ENCODE measurements around the gene CHD2.

The CHD2 gene

DNA sequence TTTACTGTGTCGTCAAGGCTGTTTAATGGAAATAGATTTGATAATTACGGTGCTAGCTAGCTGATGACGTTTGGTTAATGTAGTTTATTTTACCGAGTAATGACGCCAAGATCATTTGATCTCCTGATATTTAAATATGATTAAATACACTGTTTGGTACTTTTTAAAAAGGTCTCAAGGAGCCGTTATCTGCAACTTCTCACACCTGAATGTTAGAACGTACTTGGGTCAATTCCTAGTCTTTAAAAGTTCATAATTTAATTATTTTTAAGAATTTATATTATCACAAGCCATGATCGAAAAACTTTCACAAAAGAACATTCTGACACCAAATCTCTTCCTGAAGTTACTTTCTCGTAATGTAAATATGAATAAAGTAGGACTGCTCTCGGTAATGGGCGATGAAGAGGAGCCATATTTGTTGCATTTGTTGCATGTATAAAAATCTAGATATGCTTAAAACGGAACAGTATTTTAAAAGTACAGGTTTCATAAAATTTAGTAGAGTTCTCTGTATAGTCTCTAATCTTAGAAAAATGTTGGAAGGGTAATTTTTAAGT, 16.2 kb upstream of the CHD2 start:
- Histone ChIP-seq H3K36me3 (ENCODE audit: insufficient read depth) (peaks cover 37% of the 10 kb centered on the region), H3K4me1 (ENCODE audit: low read depth, poor library complexity, severe bottlenecking) (peaks cover 57% of the 10 kb centered on the region), H3K4me3 (IDR thresholded peaks at IDR 0.05; ENCODE audit: insufficient read depth, low read depth, low read length) (no peak overlapping the region), H3K79me2 (ENCODE audit: insufficient read depth, low read depth) (peaks cover 60% of the 10 kb centered on the region), H3K27ac (peak overlapping the region; percentile 95), H3K4me2 (peak overlapping the region; percentile 88), H3K27me3 (ENCODE audit: insufficient read depth, low read depth) (no peaks in the 10 kb centered on the region), H4K20me1 (ENCODE audit: insufficient read depth) (peaks cover 15% of the 10 kb centered on the region), H2AFZ (ENCODE audit: low read depth) (no peak overlapping the region), H3K9ac (peak overlapping the region; percentile 98)
- TF ChIP-seq, protein P1, sequence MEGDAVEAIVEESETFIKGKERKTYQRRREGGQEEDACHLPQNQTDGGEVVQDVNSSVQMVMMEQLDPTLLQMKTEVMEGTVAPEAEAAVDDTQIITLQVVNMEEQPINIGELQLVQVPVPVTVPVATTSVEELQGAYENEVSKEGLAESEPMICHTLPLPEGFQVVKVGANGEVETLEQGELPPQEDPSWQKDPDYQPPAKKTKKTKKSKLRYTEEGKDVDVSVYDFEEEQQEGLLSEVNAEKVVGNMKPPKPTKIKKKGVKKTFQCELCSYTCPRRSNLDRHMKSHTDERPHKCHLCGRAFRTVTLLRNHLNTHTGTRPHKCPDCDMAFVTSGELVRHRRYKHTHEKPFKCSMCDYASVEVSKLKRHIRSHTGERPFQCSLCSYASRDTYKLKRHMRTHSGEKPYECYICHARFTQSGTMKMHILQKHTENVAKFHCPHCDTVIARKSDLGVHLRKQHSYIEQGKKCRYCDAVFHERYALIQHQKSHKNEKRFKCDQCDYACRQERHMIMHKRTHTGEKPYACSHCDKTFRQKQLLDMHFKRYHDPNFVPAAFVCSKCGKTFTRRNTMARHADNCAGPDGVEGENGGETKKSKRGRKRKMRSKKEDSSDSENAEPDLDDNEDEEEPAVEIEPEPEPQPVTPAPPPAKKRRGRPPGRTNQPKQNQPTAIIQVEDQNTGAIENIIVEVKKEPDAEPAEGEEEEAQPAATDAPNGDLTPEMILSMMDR (conservative IDR thresholded peaks at IDR 0.05; ENCODE audit: low read depth, low read length): no peak

DNA sequence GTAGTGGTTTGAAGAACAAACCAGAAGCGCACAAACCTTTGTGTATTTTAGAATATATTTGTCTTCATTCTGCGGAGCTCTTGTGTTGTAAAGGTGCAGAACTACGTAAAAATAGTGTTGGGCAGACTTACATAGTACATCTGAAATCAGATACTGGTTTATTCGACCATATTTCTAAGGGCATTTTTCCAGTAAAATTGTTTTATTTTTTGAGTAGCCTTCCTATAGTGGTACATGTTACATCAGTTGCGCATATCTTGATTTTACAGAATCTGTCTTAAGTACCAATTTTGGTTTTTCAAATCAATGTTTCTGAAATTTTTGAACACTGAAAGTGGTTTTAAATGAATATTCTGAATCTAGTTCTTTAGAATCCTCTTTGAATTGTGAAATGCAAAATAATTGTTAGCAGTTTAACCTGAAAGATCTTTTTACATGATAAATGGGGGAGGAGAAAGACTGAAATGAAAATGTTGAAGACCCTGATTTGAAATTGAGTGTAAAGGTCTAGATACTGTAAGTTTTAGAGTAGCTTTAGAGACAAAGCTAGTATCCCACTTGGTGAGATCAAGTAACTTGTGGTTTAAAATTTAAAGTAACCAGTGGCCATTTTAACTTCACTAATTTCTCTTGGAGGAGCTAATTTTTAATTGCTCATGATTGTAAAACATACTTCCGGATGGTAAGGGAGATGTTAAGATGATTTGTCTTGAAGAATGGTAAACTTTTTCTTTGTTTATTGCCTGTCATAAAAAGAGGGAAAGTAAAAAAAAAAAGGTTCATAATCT, 15.5 kb upstream of the CHD2 start:
- Histone ChIP-seq H3K4me1 (ENCODE audit: low read depth, poor library complexity, severe bottlenecking) (peaks cover 57% of the 10 kb centered on the region), H3K36me3 (ENCODE audit: insufficient read depth) (peaks cover 41% of the 10 kb centered on the region), H2AFZ (ENCODE audit: low read depth) (no peak overlapping the region), H3K27me3 (ENCODE audit: insufficient read depth, low read depth) (no peaks in the 10 kb centered on the region), H3K9ac (peak overlapping the region; percentile 98), H3K4me2 (peak overlapping the region; percentile 88), H3K27ac (peak overlapping the region; percentile 95), H3K4me3 (IDR thresholded peaks at IDR 0.05; ENCODE audit: insufficient read depth, low read depth, low read length) (no peak overlapping the region), H3K79me2 (ENCODE audit: insufficient read depth, low read depth) (peaks cover 67% of the 10 kb centered on the region), H4K20me1 (ENCODE audit: insufficient read depth) (peaks cover 15% of the 10 kb centered on the region)
- TF ChIP-seq, protein P1 (conservative IDR thresholded peaks at IDR 0.05; ENCODE audit: low read depth, low read length): no peak

DNA sequence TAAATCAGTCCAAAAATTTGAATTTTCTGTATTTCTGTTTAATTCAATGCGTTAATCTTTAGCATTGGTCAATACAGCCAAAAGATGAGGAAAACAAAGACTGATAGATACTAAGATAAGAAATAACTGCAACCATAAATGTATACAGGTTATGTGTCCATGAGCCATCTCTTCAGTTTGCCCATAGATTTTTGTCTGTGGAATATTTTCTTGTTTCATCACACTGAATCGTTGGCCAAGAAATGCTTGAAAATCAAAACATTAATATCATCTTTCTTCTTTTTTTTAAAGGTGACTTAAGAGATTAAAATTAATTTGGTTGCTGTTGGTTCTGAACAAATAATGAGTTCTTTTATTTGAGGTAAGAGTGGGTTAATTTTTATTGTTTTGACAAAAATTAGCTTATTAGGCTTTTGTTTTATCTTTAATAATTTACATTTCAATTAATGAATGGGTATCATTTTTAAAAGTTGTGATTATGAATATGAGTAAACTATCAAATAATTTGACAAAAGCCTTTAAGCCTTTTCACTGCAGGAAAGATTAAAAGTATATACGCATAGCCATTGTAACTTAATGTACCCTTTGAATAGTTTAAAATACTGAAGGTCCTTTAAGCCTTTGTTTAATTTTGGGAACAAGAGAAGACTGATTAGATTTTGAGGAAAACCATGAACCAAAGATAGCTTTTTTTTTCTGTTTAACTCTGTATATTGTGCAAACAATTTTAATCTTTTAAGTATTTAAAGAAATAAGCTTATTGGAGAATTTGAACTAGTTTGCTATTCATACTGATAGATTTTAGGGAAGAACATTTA, 14.7 kb upstream of the CHD2 start:
- Histone ChIP-seq H3K36me3 (ENCODE audit: insufficient read depth) (peaks cover 42% of the 10 kb centered on the region), H4K20me1 (ENCODE audit: insufficient read depth) (peaks cover 15% of the 10 kb centered on the region), H3K27me3 (ENCODE audit: insufficient read depth, low read depth) (no peaks in the 10 kb centered on the region), H3K4me1 (ENCODE audit: low read depth, poor library complexity, severe bottlenecking) (peaks cover 56% of the 10 kb centered on the region), H3K79me2 (ENCODE audit: insufficient read depth, low read depth) (peaks cover 75% of the 10 kb centered on the region), H3K4me2 (peak overlapping the region; percentile 88), H3K27ac (peak overlapping the region; percentile 95), H3K4me3 (IDR thresholded peaks at IDR 0.05; ENCODE audit: insufficient read depth, low read depth, low read length) (no peak overlapping the region), H2AFZ (ENCODE audit: low read depth) (no peak overlapping the region), H3K9ac (peak overlapping the region; percentile 98)
- TF ChIP-seq, protein P1 (conservative IDR thresholded peaks at IDR 0.05; ENCODE audit: low read depth, low read length): no peak

DNA sequence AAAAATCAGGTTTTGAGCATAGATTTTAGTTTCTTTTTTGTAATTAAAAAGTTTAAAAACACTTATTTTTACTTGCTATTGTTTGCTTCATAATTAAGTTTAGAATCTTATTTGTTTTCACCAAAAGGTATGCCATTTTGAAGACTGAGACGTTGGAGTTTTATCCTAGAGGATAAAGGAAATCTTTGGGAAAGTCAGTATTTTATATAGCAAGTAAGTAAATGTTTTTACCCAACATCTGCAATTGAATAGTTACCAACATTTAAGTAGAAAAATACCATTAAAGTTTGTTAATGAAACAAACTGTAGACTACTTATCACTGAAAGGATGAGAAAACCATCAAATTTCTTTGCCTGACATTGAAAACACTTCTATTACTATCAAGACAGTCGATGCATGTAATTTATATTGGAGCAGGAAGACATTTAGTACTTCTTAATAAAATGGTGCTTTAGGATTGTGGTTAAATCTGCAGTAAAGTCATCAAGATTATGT, 14.0 kb upstream of the CHD2 start:
- Histone ChIP-seq H3K4me3 (IDR thresholded peaks at IDR 0.05; ENCODE audit: insufficient read depth, low read depth, low read length) (no peak overlapping the region), H3K27me3 (ENCODE audit: insufficient read depth, low read depth) (no peaks in the 10 kb centered on the region), H3K4me2 (peak overlapping the region; percentile 88), H3K36me3 (ENCODE audit: insufficient read depth) (peaks cover 46% of the 10 kb centered on the region), H3K79me2 (ENCODE audit: insufficient read depth, low read depth) (peaks cover 82% of the 10 kb centered on the region), H2AFZ (ENCODE audit: low read depth) (no peak overlapping the region), H3K9ac (peak overlapping the region; percentile 98), H3K27ac (peak overlapping the region; percentile 95), H4K20me1 (ENCODE audit: insufficient read depth) (peaks cover 15% of the 10 kb centered on the region), H3K4me1 (ENCODE audit: low read depth, poor library complexity, severe bottlenecking) (peaks cover 56% of the 10 kb centered on the region)
- TF ChIP-seq, protein P1 (conservative IDR thresholded peaks at IDR 0.05; ENCODE audit: low read depth, low read length): no peak
